GM18520 (cell line): ENCODE data around the gene CTSZ.
"Not testable (repeated sequence)": the region's sequence is repeated elsewhere in the genome, so short reads cannot be mapped to it uniquely, and the experiment has no call there.

Source experiments
- ATAC-seq: cut with Tn5 transposase; IDR thresholded peaks from one replicate; pipeline ENCODE4 v1.9.1; 2021; ENCODE audit not compliant: unreplicated experiment

CTSZ gene

GRCh38 chr20:59001068-59001448, 6.0 kb downstream of the CTSZ start:
- ATAC-seq, result no peak

- ATAC-seq, result no peak
These were observed 6.7 kb downstream of the CTSZ start for GRCh38 chr20:59000326-59000725.

GRCh38 chr20:58998656-58999055, 8.4 kb downstream of the CTSZ start:
- ATAC-seq, result no peak

- ATAC-seq, result no peak
These were observed 9.8 kb downstream of the CTSZ start for GRCh38 chr20:58997141-58997770.

GRCh38 chr20:58996226-58996611, 10.8 kb downstream of the CTSZ start:
- no peak for ATAC-seq

- no peak for ATAC-seq
These were observed 11.4 kb downstream of the CTSZ start for GRCh38 chr20:58995461-58996225.

- ATAC-seq, result no peak
These were observed 12.5 kb downstream of the CTSZ start for GRCh38 chr20:58994390-58995159.

GRCh38 chr20:58993332-58994248, 13.5 kb downstream of the CTSZ start:
- ATAC-seq, result peak; percentile 32

- ATAC-seq, result no peak
These were observed 14.1 kb downstream of the CTSZ start for GRCh38 chr20:58992911-58993310.

GRCh38 chr20:58991715-58992114, 15.3 kb downstream of the CTSZ start:
- ATAC-seq, result no peak

- ATAC-seq, result no peak
These were observed 16.2 kb downstream of the CTSZ start for GRCh38 chr20:58990651-58991445.

GRCh38 chr20:58989196-58989595, 17.9 kb downstream of the CTSZ start:
- ATAC-seq, result no peak

- no peak for ATAC-seq
These were observed 18.5 kb downstream of the CTSZ start for GRCh38 chr20:58988565-58988882.

- ATAC-seq, result no peak
These were observed 19.1 kb downstream of the CTSZ start for GRCh38 chr20:58987790-58988564.

GRCh38 chr20:58986968-58987517, 20.0 kb downstream of the CTSZ start:
- ATAC-seq, result no peak

- no peak for ATAC-seq
These were observed 20.6 kb downstream of the CTSZ start for GRCh38 chr20:58986286-58986967.

- no peak for ATAC-seq
These were observed 21.4 kb downstream of the CTSZ start for GRCh38 chr20:58985656-58986055.

GRCh38 chr20:58984691-58985090, 22.4 kb downstream of the CTSZ start:
- no peak for ATAC-seq

- not testable (repeated sequence) for ATAC-seq
These were observed 24.0 kb downstream of the CTSZ start for GRCh38 chr20:58983115-58983468.
